HT1080 (cell line): ENCODE results near the gene HM13. TPM values are rescaled to one million over a fixed set of nuclear protein-coding genes. Genes with fewer than 3 reads are reported as not detected.
"Not testable (repeated sequence)": the region's sequence is repeated elsewhere in the genome, so short reads cannot be mapped to it uniquely, and the experiment has no call there.

Experiments
- DNase-seq: peaks from one replicate; pipeline ENCODE4 v3.0.0-alpha.2; 2015; ENCODE audit warnings: low read depth
- total RNA-seq: library from RNA; depleted of rRNA; stranded (reverse); fragments of >200 nt; shearing (Covaris generic); gene quantifications from 2 replicates; pipeline ENCODE4 v1.2.3, GENCODE V29; 2014

The HM13 gene
- total RNA-seq, 1 experiment from 2014 or later: 83.5 TPM

DNA sequence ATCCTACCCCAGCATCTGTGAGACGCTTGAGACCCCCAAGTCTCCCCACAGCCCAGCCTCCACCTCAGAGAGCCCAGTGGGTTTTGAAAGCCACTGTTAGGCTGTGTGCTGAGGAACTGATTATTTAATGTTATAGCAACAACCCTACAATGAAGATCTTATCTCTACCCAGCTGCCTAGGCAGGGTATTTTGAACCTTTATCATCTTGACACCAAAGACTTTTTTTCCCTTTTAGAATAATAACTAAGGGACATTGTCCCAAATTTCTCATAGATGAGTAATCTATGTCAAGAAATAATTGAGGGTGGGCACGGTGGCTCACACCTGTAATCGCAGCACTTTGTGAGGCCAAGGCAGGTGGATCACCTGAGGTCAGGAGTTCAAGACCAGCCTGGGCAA lies 26.2 kb downstream of the HM13 start:
- no peak for DNase-seq

DNA sequence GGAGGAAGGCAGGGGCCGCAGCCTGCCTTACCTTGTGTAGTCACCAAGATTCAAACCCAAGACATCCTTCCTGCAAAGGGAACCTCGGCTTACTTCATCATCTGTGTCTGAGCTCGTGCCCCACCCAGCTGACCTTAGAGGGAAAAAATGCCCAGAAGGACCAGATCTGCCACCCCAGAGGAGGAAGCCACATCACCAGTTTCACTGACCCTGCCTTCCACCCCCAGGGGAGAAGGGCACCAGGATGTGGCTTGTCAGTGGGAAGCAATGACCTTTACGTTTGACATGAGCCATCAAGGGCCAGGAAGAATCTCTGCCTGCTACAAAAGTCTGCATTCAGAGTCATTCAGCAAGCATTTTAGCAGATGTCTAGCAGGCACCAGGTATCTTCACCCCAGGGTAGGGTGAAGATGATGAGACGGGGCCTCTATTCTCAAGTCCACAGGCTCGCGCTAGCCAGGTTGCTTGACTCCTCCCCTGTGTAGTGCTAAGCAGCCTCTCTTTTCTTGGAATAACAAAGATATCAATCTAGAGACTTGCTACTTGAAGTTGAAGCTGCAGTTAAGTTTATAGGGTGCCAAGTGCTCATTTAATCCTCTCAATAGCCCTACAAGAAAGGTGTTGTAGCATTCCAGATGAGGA lies 28.1 kb downstream of the HM13 start:
- DNase-seq: peak; percentile 88

DNA sequence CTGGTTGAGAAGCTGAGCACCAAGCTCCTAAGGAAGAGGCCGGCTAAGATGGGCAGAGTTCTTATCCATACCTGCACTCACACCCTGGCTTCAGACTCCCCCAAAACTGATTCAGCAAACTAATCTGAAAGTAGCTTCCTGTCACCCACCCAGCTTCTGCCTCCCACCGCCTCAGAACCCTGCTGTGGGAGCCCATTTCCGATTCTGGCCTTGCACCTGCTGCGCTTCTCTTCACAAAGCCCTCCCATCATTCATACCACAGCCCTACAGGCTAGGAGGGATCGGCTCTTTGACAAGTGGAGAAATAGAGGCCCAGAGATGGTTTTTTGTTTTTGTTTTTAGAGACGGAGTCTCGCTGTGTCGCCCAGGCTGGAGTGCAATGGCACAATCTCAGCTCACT lies 28.7 kb downstream of the HM13 start:
- no peak for DNase-seq

DNA sequence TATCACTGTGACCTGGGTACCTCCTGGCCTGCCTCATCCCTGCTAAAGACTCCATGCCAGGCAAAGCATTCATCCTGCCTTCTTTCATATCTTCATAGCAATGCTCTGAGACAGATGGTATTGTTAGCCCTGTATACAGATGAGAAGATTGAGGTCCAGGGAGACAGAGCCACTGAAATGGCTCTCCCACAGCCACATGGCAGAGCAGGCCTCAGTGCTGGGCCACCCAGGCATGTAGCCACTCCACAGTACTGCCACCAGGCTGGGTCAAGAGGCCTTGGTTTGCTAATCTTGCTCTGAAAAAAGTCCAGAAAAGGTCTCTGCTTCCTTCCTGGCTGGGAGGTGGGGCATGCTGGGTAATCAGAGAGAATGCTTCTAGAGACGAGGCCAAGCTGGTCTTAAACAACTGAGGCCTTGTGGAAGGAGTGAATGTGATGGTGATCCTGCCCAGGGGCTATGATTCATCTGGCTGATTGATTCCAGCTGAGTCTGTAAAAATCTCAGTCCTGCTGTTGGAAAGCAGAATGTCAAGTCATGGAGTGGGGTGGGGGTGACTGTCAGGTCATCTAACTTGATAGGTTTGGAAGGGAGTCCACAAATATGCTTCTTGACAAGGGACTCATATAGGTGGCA lies 29.8 kb downstream of the HM13 start:
- DNase-seq: peak; percentile 84

DNA sequence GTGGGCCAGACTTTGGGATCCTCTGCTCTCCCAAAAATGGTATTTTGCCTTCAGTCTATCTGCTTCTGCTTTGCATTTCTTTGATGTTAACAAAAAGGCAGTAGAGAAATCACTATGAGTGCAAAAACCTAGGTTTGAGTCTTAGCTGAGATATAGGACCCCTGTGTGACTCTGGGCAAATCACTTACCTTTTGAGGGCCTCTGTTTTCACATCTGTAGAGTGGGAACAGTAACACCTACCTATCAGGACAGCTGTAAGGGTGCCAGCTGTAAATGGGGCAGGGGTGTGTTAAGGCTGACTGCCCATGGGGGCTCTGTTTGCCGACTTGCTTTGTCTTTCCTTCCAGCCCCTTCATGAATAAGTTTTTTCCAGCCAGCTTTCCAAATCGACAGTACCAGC lies 30.4 kb downstream of the HM13 start:
- DNase-seq: no peak

DNA sequence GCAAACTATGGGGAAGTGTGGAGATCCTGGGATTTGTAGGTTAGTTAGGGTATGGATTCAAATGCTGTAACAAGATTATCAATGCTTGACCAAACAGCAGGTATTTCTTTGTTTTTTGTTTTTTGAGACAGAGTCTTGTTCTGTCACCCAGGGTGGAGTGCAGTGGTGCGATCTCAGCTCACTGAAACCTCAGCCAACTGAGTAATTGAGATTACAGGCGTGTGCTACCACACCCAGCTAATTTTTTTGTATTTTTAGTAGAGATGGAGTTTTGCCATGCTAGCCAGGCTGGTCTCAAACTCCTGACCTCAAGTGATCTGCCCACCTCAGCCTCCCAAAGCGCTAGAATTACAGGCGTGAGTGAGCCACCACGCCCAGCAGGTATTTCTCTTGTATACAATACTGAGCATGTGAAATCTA lies 31.4 kb downstream of the HM13 start:
- not testable (repeated sequence) for DNase-seq

DNA sequence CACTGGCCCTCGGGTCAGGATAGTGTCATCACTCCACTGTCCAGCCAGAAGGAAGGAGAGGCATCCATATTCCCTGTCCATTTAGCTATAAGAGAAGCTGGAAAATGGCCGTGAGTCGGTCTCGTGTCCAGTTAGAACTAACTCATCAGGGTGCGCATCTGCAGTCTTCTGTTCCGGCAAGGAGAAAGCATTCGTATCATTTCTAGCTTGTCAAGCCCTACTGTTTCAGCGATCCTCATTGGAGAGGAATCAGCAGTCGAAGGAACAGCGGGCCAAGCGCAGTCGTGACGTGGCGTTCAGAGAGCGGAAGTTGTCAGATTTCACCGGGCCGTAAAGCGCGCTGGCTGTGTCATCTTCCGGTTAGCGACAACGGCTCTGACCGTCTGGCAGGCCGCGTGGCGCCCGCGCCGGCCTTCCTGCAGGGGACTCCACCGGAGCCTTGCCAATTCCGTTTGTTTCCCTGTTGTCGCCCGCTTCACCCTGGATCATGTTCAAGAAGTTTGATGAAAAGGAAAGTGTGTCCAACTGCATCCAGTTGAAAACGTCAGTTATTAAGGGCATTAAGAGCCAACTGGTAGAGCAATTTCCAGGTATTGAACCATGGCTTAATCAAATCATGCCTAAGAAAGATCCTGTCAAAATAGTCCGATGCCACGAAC lies 32.9 kb downstream of the HM13 start:
- DNase-seq: peak; percentile 87

DNA sequence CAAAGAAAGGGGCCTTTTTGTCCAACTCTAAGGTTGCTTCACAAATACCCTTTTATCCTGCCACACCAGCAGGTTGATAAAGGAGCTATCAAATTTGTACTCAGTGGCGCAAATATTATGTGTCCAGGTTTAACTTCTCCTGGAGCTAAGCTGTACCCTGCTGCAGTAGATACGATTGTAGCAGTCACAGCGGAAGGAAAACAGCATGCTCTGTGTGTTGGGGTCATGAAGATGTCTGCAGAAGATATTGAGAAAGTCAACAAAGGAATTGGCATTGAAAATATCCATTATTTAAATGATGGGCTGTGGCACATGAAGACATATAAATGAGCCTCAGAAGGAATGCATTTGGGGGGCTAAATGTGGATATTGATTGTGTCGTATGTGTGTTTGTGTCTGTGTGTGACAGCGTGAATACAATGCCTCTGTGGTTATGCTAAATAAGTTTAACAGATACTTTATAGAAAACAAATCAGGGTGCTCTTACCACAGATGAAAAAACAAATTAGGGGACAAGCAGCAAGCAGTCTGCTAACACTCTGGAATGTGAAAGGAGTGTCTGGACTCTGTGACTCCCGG lies 33.6 kb downstream of the HM13 start:
- DNase-seq: no peak

DNA sequence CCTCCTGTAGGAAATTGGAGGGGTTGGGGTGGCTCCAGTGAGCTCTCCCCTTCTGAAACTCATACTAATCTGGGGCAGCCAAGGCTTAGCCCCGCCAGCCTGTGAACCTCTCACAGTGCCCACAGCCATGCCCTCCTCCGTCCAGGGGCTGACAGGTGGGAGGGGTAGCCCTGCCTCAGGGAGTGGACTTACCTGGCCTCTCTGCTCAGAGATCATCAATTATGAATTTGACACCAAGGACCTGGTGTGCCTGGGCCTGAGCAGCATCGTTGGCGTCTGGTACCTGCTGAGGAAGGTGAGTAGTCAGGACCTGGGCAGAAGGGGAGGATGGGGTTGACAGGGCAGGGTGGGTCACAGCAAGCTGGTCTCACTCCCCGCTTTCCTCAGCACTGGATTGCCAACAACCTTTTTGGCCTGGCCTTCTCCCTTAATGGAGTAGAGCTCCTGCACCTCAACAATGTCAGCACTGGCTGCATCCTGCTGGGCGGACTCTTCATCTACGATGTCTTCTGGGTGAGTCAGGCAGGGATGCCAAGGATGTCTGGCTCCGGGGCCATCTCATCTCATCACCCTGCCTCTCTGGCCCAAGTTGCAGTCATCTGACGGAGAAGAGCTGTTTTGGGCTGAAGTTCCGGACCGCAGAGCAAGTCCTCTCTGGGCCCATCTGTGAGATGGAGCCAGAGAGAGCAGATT lies 34.7 kb downstream of the HM13 start:
- DNase-seq: no peak

DNA sequence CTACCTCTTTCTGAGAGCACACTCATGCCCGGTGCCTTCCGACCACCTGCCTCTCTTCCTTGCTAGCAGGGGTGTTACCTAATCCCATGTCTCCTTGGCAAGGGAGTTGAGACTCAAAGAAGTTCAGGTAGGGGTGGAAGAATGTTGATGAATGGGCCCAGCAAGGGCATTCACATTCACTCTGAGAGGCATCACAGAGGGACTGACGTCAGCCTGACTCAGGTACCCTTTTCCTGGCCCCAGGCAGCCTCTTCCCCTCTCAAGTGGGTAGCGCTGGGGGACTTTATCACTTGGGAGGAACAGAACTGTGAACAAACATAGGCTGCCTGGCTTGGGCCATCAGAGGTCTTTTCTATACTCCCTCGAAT lies 35.3 kb downstream of the HM13 start:
- no peak for DNase-seq

DNA sequence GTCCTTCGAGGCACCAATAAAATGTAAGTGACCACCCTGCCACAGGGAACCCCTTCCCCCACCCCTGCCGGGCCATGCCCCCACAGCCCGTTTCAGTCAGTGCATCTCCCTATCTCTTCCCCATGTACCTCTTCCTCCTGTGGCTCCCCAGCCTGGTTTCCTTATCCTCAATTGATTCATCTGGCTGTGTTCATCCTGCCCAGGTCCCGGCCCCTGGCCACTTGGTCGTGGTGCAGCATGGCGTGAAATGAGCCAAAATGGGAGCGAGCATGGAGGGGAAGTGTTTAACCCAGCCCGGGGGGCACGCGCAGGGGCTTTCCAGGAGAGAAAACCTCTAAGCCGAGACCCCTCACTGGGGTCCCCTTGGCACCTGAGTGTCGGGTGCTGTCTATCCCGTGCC lies 35.9 kb downstream of the HM13 start:
- DNase-seq: no peak

DNA sequence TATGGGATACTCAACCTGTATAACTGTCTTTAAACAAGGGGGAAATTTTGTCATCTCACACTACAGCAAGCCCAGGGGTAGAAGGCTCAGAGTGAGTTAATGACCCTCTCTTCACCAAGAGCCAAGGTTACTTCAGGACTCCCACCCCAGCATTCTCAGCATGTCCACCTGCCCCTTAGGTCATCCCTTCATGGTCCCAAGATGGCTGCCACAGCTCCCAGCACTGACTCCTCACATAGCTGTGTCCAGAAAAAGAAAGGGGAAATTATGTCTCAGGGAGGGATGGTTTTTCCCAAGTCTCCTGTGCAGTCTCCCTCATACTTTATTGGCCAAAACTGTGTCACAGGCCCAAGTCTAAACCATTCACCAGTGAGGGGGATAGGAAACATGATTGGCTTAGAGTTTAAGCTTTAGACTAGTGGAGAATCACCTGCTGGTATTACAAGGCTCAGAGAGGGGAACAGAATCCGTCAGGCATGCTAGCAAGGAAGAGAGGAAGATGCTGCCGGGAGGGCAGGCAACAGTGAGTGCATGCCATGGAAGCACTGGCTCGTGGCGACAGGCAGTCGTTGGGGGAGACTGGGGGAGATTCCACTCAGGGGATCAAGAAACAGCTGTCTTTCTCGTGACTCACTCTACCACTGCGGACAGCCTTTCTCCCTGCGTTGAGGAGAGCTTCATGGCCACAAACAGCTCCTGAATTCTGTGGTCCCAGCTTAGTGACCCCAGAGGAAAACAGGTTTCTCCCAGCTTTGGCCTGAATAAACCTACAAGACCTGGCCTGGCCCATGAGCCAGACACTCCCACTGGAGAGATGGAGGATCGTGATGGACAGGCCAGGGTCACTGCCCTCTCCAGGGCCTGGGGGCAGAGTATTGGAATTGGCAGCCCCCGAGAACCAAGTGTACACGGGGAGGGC lies 37.2 kb downstream of the HM13 start:
- DNase-seq: no peak

DNA sequence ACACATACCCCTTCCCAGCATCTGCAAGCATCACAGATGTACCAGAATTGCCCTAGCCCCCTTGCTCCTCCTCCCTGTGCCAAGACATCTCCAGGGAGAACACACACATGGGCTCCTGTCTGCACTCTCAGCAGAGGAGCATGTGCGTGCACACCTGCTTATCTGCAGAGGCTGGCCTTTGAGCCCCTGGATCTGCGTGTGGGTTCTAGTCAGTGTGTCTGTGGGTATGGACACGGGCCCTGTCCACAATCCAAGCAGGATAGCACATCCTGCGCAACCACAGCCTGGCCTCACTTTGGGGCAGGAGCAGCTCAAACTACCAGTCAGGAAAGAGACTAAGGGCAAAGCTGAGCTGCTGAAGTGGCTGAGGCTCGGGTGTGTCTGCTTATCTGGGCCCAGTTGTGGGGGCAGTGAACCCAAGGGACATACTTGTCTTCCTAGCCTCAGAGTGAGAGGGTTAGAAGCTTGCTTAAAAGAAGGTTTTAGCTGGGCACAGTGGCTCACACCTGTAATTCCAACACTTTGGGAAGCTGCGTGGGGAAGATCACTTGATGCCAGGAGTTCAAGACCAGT lies 41.0 kb downstream of the HM13 start:
- no peak for DNase-seq

DNA sequence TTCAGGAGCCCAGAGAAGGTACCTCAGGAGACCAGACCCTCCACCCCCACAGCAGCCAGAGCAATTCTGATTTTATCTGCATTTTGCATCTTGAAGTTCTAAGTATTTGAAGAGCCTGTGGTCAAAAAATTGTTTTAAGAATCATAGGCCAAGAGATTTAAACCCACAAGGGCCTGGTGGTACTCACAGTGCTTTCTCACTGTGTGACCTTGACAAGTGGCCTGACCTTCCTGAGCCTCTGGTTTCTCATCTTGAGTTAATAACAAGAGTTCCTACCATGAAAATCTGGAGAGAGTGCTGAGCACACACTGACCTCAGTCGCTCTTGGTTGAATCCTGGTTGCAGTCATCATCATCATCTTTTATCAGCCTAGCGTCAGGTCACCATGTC lies 45.5 kb downstream of the HM13 start:
- no peak for DNase-seq

DNA sequence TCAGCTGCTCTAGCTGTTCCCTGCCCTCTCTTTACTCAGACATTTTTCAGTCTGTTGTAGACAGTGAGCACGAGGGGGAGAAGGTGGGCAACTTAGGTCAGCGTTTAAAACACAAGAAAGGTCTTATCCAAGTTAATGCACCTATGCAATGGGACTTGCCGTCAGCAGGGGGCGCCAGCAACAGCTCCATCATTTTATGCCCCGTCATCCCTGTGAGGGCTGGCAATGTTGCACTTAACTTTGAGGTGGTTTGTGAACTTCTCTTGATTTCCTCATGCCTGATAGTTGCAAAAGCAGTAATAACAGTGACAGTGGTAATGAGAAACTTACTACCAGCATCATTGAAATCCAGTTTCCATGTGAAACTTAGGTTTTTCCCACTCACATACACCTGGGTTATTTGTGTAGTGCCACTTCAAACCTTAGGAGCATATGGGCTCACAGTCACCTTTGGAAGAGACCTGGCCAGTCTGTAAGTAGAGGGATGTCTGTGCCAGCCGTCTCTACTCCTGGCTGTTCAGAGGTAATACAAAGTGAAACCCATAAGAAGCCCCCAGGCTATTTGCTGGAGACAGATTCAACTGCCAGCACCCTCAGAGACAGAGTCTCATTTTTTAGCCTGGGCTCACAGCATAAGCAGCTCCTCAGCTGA lies 46.0 kb downstream of the HM13 start:
- peak; percentile 71 for DNase-seq

DNA sequence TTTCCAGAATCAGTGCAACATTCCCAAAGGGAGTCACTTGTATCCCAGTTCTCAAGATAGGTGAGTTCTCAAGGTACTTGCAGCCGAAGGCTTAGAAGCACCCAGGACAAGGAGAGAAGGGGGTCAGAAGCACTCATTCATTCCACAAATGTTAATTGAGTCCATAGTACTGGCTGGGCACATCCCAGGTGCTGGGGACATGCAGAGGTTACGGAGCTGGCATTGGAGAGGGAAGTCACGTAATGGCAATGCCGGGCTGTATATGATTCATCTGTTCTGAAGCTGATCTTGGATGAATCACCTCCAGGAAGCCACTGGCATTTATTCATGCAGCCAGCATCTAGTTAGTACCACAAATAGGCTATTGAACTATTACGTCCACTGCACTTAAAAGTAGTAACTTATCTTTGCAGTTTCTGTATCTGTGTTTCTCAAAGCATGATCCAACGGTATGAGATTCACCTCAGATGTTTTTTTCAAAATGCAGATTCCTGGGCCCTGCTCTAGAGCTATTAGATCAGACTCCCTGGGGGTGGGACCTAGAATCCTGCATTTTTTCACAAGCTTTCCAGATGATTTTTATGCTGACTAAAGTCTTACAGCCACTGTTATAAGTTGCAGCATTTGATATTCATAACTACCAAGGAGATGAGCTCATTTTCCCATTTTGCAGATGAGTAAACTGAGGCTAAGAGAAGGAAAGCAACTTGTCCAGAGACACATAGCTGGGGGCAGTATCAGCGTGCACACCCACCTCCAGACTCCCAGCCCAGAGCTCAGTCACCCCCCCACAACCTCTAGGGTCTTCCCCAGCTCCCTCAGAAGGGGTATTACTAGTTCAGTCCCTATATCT lies 46.7 kb downstream of the HM13 start:
- DNase-seq: peak; percentile 97

DNA sequence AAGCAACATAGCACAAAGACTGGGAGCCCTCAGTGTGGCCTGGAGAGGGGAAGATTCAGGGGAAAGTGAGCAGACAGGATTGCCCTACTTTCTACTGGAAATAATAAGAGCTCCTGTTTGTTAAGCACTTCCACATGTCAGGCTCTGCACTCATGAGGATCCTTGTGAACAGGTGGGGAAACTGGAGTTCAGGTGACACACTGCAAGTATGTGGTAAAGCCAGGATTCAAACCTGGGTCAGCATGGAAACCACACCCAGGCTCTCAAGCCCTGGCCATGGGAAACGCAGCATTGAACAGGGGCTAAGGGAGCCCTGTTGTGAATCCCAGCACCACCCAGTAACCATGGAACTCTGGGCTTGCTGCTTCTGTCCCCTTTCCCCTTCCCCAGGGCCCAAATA lies 48.0 kb downstream of the HM13 start:
- DNase-seq: no peak

DNA sequence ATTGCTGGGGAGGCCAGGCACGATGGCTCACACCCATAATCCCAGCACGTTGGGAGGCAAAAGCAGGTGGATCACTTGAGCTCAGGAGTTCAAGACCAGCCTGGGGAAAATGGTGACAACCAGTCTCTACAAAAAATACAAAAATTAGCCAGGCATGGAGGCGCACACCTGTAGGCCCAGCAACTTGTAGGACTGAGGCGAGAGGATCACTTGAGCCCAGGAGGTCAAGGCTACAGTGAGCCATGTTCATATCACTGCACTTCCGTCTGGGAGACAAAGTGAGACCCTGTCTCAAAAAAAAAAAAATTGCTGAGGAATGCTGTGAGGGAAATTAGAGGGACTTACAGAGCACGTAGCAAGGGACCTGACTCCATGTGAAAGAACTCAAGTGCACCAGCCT lies 50.0 kb downstream of the HM13 start:
- DNase-seq: no peak

DNA sequence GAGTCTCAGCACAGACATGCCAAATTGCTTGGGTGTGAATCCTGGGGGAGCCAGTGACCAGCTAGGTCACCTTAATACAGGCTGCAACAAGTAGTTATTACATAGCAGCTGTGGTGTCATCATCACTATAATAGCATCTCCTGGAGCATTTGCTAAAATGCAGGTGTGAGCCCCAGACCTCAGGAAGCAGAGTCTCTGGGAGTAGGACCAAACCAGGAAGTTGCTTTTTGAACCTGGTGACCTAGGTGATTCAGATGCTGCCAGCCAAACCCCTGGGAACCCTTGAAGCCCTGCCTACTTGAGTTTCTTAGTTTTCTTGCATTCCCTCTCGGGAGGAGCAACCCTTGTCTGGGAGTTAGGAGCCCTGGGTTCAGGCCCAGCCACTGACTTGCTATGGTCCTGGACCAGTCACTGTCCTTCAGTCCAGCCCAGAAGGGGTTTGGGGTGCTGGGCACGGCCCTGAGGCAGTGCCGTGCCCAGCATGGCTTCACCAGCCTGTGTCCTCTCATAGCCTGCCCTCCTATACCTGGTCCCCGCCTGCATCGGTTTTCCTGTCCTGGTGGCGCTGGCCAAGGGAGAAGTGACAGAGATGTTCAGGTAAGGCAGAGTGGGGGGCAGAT lies 51.6 kb downstream of the HM13 start:
- DNase-seq: no peak
